HepG2 (cell line): ENCODE measurements around the gene TGM3. TPM values are rescaled to one million over a fixed set of nuclear protein-coding genes. Genes with fewer than 3 reads are reported as not detected.

Experiments used
- ATAC-seq: fragments of 200-7000 bp; cut with Tn5 transposase; 3 replicates; pipeline ENCODE4 v1.9.1; 2020; ENCODE audit warnings: mild to moderate bottlenecking, moderate library complexity
- BruUV-seq: library from RNA; stranded (reverse); fragments of 400-500 nt; replicated peaks from 2 replicates; lab custom pipeline; 2021; lab: Mats Ljungman, UMichigan
- CTCF ChIA-PET: fragments of 300-600 bp; formaldehyde crosslinking; extraction: SDS; loops from one replicate; lab custom pipeline; 2021; ENCODE audit warnings: low total read pairs, inconsistent platforms, low intra/inter-chr PET ratio; lab: Yijun Ruan, JAX
- POLR2A ChIA-PET: fragments of 350-600 bp; sonication (Branson Sonifier 250); formaldehyde crosslinking; loops from one replicate; lab custom pipeline; 2020; ENCODE audit warnings: antibody characterized with exemption, inconsistent platforms; lab: Yijun Ruan, JAX
- DNase-seq: peaks from one replicate; pipeline ENCODE4 v3.0.0-alpha.2; 2015; ENCODE audit warnings: low spot score
- FAIRE-seq: peaks from 3 replicates; lab custom pipeline; 2011; peaks lifted over from hg19 to GRCh38; lab: Jason Lieb, UNC
- H2AFZ ChIP-seq: one replicate; pipeline ENCODE4 v1.6.1; 2011; ENCODE audit warnings: low read length, inconsistent platforms
- H3K27ac ChIP-seq: fragments of 300-600 bp; 3 replicates; pipeline ENCODE4 v1.8.0; 2011; ENCODE audit warnings: mixed run types, mild to moderate bottlenecking, mixed read lengths, low read length, inconsistent platforms; ENCODE audit not compliant: insufficient read depth; ENCODE audit errors: extremely low read length
- H3K27me3 ChIP-seq, 2 experiments: fragments of 200-600 bp in 1 of 2; 2 replicates in 1 of 2; 3 replicates in 1 of 2; pipeline versions ENCODE4 v1.6.0 to v1.8.0; 2011; ENCODE audit warnings: low read length in 2 of 2, mild to moderate bottlenecking in 2 of 2, moderate library complexity in 2 of 2, inconsistent platforms in 1 of 2; ENCODE audit not compliant: insufficient read depth in 2 of 2, control insufficient read depth in 1 of 2
- H3K36me3 ChIP-seq, 2 experiments: fragments of 200-600 bp in 1 of 2; replicated peaks in 1 of 2; 2 replicates in 1 of 2; 3 replicates in 1 of 2; pipeline versions ENCODE4 v1.5.1 to v1.8.0; 2011; ENCODE audit warnings: low read length in 2 of 2, inconsistent platforms in 1 of 2; ENCODE audit not compliant: insufficient read depth in 2 of 2, control insufficient read depth in 1 of 2
- H3K4me1 ChIP-seq: 2 replicates; pipeline ENCODE4 v1.5.1; 2012; ENCODE audit warnings: low read length, inconsistent platforms; ENCODE audit not compliant: insufficient read depth
- H3K4me2 ChIP-seq: 2 replicates; pipeline ENCODE4 v1.6.0; 2011; ENCODE audit warnings: low read depth, low read length, inconsistent platforms
- H3K4me3 ChIP-seq, 3 experiments: fragments of 200-600 bp in 1 of 3; sonication (generic), shearing (Covaris generic) in 1 of 3; replicated peaks in 1 of 3; 2 replicates each; pipeline ENCODE4 v1.5.1; 2011 to 2016; ENCODE audit warnings: low read length in 3 of 3, inconsistent platforms in 2 of 3, low read depth in 2 of 3, mild to moderate bottlenecking in 2 of 3, control low read depth in 1 of 3, mixed read lengths in 1 of 3; ENCODE audit not compliant: insufficient read depth in 1 of 3
- H3K79me2 ChIP-seq: one replicate; pipeline ENCODE4 v1.6.1; 2011; ENCODE audit warnings: low read length, inconsistent platforms; ENCODE audit not compliant: insufficient read depth
- H3K9ac ChIP-seq: 2 replicates; pipeline ENCODE4 v1.6.0; 2011; ENCODE audit warnings: mild to moderate bottlenecking, low read depth, low read length, inconsistent platforms; ENCODE audit not compliant: insufficient read depth
- H3K9me3 ChIP-seq: 2 replicates; pipeline ENCODE4 v1.5.1; 2012; ENCODE audit warnings: mild to moderate bottlenecking, low read length
- H4K20me1 ChIP-seq: 2 replicates; pipeline ENCODE4 v1.6.0; 2011; ENCODE audit warnings: inconsistent platforms, mild to moderate bottlenecking, low read length, moderate library complexity; ENCODE audit not compliant: insufficient read depth
- DNMT3B ChIP-seq: conservative IDR thresholded peaks from 2 replicates; pipeline ENCODE4 v1.6.1; 2016; ENCODE audit warnings: missing biosample characterization, control low read depth
- ZMYM4 ChIP-seq: sonication (generic); formaldehyde crosslinking; IDR thresholded peaks from 2 replicates; pipeline ENCODE4 v1.8.1; 2023; ENCODE audit warnings: mild to moderate bottlenecking, missing genetic modification reagents
- ZNF251 ChIP-seq: sonication (generic); formaldehyde crosslinking; IDR thresholded peaks from 2 replicates; pipeline ENCODE4 v1.9.0; 2021; ENCODE audit warnings: mild to moderate bottlenecking, missing genetic modification reagents
- ZNF3 ChIP-seq: IDR thresholded peaks from 2 replicates; pipeline ENCODE4 v1.7.0; 2017; ENCODE audit warnings: inconsistent platforms
- ZNF781 ChIP-seq: sonication (generic); formaldehyde crosslinking; IDR thresholded peaks from 2 replicates; pipeline ENCODE4 v1.5.1; 2020; ENCODE audit warnings: borderline replicate concordance, mild to moderate bottlenecking, missing genetic modification reagents; ENCODE audit errors: not compliant biosample characterization
- ZNF790 ChIP-seq: sonication (generic); formaldehyde crosslinking; IDR thresholded peaks from 2 replicates; pipeline ENCODE4 v1.8.0; 2022; ENCODE audit warnings: missing genetic modification reagents, mild to moderate bottlenecking, borderline replicate concordance
- WGBS: methylation state at CpG from one replicate; pipeline ENCODE4 v1.1.6; 2017; ENCODE audit warnings: low lambda C conversion rate; 5-methylcytosine and 5-hydroxymethylcytosine counted together
- in situ Hi-C: cut with HindIII; loops from 2 replicates; pipeline ENCODE4 v1.10.0; 2017; ENCODE audit warnings: low pct_unique_long_range_greater_than_20kb; ENCODE audit not compliant: extremely low pct_ligation_motif_present
- intact Hi-C: fragments of 100-400 bp; cut with micrococcal nuclease; formaldehyde crosslinking; loops from one replicate; pipeline ENCODE4 v1.10.0; 2022; ENCODE audit not compliant: unreplicated experiment
- polyA plus RNA-seq, 8 experiments: library from polyadenylated mRNA; depleted of rRNA in 3 of 8; stranded (reverse) in 7 of 8; unstranded in 1 of 8; fragments of >200 nt; fragmentation: Illumina TruSeq in 4 of 8; extraction: Trizol in 4 of 8; gene quantifications; 2 replicates each; pipeline versions ENCODE4 v1.2.1 to v1.2.3, GENCODE V29; 2011 to 2016; ENCODE audit warnings: low read depth in 4 of 8, missing spikeins in 1 of 8, mixed read lengths in 1 of 8; ENCODE audit not compliant: insufficient read depth in 1 of 8
- total RNA-seq, 5 experiments: library from RNA; depleted of rRNA; stranded (reverse); fragments of >200 nt; fragmentation: Illumina TruSeq; extraction: Trizol; gene quantifications; 2 replicates each; pipeline ENCODE4 v1.2.3, GENCODE V29; 2016; ENCODE audit warnings: low read depth in 1 of 5
- TF ChIP-seq, protein P1 (sequence below), 2 experiments: IDR thresholded peaks; 2 replicates each; pipeline ENCODE4 v1.6.1; 2011 to 2012; ENCODE audit warnings: low read length in 2 of 2, borderline replicate concordance in 1 of 2, low read depth in 1 of 2, mild to moderate bottlenecking in 1 of 2, moderate library complexity in 1 of 2

TGM3 gene
- total and polyA plus RNA-seq, 2 of the 13 experiments (the other 11 are each of a cell fraction or from before 2014, with no cell fraction given), result not detected

DNA sequence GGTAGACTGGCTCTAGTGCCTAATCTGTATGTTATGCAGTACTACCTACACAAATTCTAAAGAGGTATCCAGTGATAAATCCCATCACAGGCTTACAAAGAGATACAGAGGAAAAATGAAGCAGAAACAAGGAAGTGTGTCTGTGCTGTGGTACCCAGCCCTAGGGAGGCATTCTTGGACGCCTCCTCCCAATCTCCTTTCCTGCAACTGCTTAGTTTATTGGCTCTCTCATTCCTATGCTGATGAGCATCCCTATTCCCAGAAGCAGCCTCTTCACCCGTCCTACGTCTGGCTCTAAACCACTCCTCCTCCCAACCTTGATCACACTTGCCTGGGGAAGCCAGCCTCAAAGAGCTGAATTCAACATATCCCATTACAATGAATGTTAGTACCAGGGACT, 50.4 kb downstream of the TGM3 start:
- FAIRE-seq, result no peak
- H3K9ac ChIP-seq, result no peak overlapping the region
- no peaks in the 10 kb centered on the region for H4K20me1 ChIP-seq
- no peak overlapping the region for H3K27ac ChIP-seq
- H3K4me2 ChIP-seq, result no peak overlapping the region
- H3K9me3 ChIP-seq, result 0 out of 2 replicates have a peak, but pooled peaks cover 4% of the 10 kb centered on the region
- no TSS peak for BruUV-seq
- no peak for DNase-seq
- H3K4me1 ChIP-seq, result no peaks in the 10 kb centered on the region
- no peaks in the 10 kb centered on the region for H3K79me2 ChIP-seq
- TF ChIP-seq ZNF3 (CRISPR knock-in tag) (no peak), ZNF251 (CRISPR knock-in tag) (no peak), DNMT3B (CRISPR knock-in tag) (no peak), ZMYM4 (no peak), ZNF790 (CRISPR knock-in tag) (no peak), ZNF781 (no peak)
- TF ChIP-seq, protein P1, sequence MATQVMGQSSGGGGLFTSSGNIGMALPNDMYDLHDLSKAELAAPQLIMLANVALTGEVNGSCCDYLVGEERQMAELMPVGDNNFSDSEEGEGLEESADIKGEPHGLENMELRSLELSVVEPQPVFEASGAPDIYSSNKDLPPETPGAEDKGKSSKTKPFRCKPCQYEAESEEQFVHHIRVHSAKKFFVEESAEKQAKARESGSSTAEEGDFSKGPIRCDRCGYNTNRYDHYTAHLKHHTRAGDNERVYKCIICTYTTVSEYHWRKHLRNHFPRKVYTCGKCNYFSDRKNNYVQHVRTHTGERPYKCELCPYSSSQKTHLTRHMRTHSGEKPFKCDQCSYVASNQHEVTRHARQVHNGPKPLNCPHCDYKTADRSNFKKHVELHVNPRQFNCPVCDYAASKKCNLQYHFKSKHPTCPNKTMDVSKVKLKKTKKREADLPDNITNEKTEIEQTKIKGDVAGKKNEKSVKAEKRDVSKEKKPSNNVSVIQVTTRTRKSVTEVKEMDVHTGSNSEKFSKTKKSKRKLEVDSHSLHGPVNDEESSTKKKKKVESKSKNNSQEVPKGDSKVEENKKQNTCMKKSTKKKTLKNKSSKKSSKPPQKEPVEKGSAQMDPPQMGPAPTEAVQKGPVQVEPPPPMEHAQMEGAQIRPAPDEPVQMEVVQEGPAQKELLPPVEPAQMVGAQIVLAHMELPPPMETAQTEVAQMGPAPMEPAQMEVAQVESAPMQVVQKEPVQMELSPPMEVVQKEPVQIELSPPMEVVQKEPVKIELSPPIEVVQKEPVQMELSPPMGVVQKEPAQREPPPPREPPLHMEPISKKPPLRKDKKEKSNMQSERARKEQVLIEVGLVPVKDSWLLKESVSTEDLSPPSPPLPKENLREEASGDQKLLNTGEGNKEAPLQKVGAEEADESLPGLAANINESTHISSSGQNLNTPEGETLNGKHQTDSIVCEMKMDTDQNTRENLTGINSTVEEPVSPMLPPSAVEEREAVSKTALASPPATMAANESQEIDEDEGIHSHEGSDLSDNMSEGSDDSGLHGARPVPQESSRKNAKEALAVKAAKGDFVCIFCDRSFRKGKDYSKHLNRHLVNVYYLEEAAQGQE (IDR thresholded peaks at IDR 0.05; ENCODE audit: borderline replicate concordance in 1 of 2, low read depth in 1 of 2, low read length in 2 of 2), result no peak
- in situ Hi-C loops, result no loop called here
- no peak for ATAC-seq
- POLR2A ChIA-PET, result no interaction called here
- intact Hi-C loops, result no loop called here
- no peak overlapping the region for H2AFZ ChIP-seq
- H3K4me3 ChIP-seq, result no peak overlapping the region
- peaks cover 0 to 6% of the 10 kb centered on the region in 2 experiments; a peak in 3 of 5 replicates for H3K27me3 ChIP-seq
- CTCF ChIA-PET, result interaction anchor here (1.2 to 2.6 kb wide), 2 partner anchors 109 to 139 kb away, joined by 3 to 33 read pairs; no protein-coding TSS in a partner anchor
- 28% methylated on average over 3 of the region's 3 CpGs for WGBS
- no peaks in the 10 kb centered on the region for H3K36me3 ChIP-seq
